Esophagus muscularis mucosa (tissue), 3 donors: ENCODE measurements around the gene CLSTN1.
"Not testable (repeated sequence)": the region's sequence is repeated elsewhere in the genome, so short reads cannot be mapped to it uniquely, and the experiment has no call there.

Source experiments
- POLR2A ChIP-seq: fragments of 450-650 bp; IDR thresholded peaks from one replicate; pipeline ENCODE4 v1.6.1; 2017; ENCODE audit warnings: antibody characterized with exemption, moderate library complexity, mild to moderate bottlenecking, low read depth
- TF ChIP-seq, protein P1 (sequence below), 3 experiments: fragments of 200-600 bp in 2 of 3; fragments of 450-650 bp in 1 of 3; sonication (generic) in 2 of 3; IDR thresholded peaks; one replicate each; pipeline ENCODE4 v1.5.1; 2017 to 2019; ENCODE audit warnings: antibody characterized with exemption in 3 of 3, mild to moderate bottlenecking in 2 of 3, moderate library complexity in 1 of 3

DNA sequence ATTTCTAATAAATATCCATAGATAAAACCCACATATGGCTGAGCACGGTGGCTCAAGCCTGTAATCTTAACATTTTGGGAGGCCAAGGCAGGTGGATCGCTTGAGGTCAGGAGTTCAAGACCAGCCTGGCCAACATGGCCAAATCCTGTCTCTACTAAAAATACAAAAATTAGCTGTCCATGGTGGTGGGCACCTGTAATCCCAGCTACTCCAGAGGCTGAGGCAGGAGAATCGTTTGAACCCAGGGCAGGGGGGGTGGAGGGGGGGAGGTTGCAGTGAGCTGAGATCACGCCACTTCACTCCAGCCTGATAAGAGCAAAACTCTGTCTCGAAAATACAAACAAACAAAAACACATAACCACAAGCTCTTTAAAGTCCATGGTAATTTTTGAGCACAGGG is 17.8 kb downstream of the CLSTN1 start:
- TF ChIP-seq, protein P1, sequence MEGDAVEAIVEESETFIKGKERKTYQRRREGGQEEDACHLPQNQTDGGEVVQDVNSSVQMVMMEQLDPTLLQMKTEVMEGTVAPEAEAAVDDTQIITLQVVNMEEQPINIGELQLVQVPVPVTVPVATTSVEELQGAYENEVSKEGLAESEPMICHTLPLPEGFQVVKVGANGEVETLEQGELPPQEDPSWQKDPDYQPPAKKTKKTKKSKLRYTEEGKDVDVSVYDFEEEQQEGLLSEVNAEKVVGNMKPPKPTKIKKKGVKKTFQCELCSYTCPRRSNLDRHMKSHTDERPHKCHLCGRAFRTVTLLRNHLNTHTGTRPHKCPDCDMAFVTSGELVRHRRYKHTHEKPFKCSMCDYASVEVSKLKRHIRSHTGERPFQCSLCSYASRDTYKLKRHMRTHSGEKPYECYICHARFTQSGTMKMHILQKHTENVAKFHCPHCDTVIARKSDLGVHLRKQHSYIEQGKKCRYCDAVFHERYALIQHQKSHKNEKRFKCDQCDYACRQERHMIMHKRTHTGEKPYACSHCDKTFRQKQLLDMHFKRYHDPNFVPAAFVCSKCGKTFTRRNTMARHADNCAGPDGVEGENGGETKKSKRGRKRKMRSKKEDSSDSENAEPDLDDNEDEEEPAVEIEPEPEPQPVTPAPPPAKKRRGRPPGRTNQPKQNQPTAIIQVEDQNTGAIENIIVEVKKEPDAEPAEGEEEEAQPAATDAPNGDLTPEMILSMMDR (IDR thresholded peaks at IDR 0.05) = not testable (repeated sequence)
- TF ChIP-seq POLR2A = not testable (repeated sequence)
